Spleen (tissue), 7 donors: ENCODE results near the gene LRRN2.

Experiments used
- CTCF ChIP-seq, 11 experiments: fragments of 200-600 bp in 7 of 11; fragments of 450-650 bp in 4 of 11; sonication (generic) in 4 of 11; IDR thresholded peaks in 8 of 11; conservative IDR thresholded peaks in 3 of 11; 1 replicate in 7 of 11; 2 replicates in 4 of 11; pipeline versions ENCODE4 v1.4.0 to v1.8.0; 2016 to 2021; ENCODE audit warnings: antibody characterized with exemption in 11 of 11, inconsistent platforms in 4 of 11, mild to moderate bottlenecking in 1 of 11
- POLR2AphosphoS5 ChIP-seq, 3 donors: sonication (generic); formaldehyde crosslinking; IDR thresholded peaks; one replicate each; pipeline ENCODE4 v1.5.1; 2017; ENCODE audit warnings: antibody characterized with exemption in 3 of 3
- donor health status: DM: no; HTN: no; CAD: no; lungs with moderate emphysema.
- donor health status: DM: no; HTN: no; CAD: no.
- donor health status: DM: no; HTN: no; CAD: no.

DNA sequence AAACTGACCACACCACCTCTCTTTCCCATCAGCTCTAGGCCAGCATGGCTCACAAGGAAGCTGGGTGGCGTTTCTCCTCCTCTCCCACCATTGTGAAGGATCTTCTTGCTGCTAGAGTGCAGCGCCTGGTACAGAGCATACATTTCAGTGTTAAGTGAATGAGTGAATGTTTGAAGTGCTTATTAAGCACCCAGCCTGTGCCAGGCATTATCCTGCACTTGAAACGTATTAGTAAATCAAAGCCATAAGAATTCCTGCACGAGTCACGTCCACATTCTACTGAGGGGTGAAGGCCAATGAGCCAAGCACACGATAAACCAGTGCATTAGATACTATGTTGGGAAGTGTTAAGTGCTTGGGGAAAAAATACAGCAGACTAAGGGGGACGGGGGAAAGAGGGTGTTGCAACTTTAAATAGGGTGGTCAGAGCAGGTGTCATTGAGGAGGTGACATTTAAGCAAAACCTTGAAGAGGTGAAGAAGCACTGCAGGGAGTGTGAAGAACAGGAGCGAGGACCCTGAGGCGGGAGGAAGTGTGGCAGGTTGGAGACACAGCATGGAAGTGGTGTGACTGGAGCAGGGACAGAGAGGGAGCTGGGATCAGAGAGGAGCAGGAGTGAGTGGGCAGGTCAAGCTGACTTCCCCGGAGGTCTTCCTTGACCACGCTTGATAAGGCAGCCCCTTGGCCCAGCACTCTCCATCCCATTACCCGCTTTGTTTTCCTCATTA is 48.5 kb upstream of the LRRN2 start:
- TF ChIP-seq CTCF (IDR thresholded peaks at IDR 0.05 in 8 of 11, conservative IDR thresholded peaks at IDR 0.05 in 3 of 11) (no peak), POLR2AphosphoS5 (IDR thresholded peaks at IDR 0.05) (no peak)
